GM20000 (cell line): ENCODE results near the gene FAM187B.

ENCODE experiments used
- DNase-seq: peaks from one replicate; pipeline ENCODE4 v3.0.0; 2012; ENCODE audit warnings: low spot score
- CTCF ChIP-seq: IDR thresholded peaks from 2 replicates; pipeline ENCODE4 v1.5.1; 2012; ENCODE audit warnings: mild to moderate bottlenecking, control low read depth; ENCODE audit errors: extremely low read depth, missing control alignments

Gene FAM187B

GRCh38 chr19:35184884-35185283 is 43.7 kb downstream of the FAM187B start:
- no peak for DNase-seq
- no peak for TF ChIP-seq CTCF

GRCh38 chr19:35184267-35184666 is 44.3 kb downstream of the FAM187B start:
- DNase-seq = no peak
- TF ChIP-seq CTCF = no peak

- TF ChIP-seq CTCF = no peak
- DNase-seq = no peak
Observed at GRCh38 chr19:35181387-35181786, 47.2 kb downstream of the FAM187B start.

- DNase-seq = no peak
- no peak for TF ChIP-seq CTCF
Observed at GRCh38 chr19:35179830-35180229, 48.7 kb downstream of the FAM187B start.

- DNase-seq = no peak
- no peak for TF ChIP-seq CTCF
Observed at GRCh38 chr19:35178701-35179100, 49.8 kb downstream of the FAM187B start.

GRCh38 chr19:35177377-35178274 is 50.9 kb downstream of the FAM187B start:
- DNase-seq = no peak
- TF ChIP-seq CTCF = no peak

- no peak for TF ChIP-seq CTCF
Observed at GRCh38 chr19:35176181-35176570, 52.4 kb downstream of the FAM187B start.

More at GRCh38 chr19:35176181-35176570, 52.4 kb downstream of the FAM187B start:
- DNase-seq = no peak
